Hematopoietic multipotent progenitor cell (in vitro differentiated cells): ENCODE data around the gene PRKCD. TPM values are rescaled to one million over a fixed set of nuclear protein-coding genes. Genes with fewer than 3 reads are reported as not detected.
A peak's percentile ranks its signal among the peaks of the same experiment; 100 is the strongest.
"Not testable (repeated sequence)": the region's sequence is repeated elsewhere in the genome, so short reads cannot be mapped to it uniquely, and the experiment has no call there.

Experiments used
- DNase-seq, 3 donors: peaks; one replicate each; pipeline ENCODE4 v3.0.0-alpha.2; 2011 to 2015; ENCODE audit warnings: low read depth in 2 of 3, low spot score in 2 of 3
- total RNA-seq: library from RNA; depleted of rRNA; stranded (reverse); fragments of >200 nt; gene quantifications from one replicate; pipeline ENCODE4 v1.2.3, GENCODE V29; 2012

Gene PRKCD
- total RNA-seq, 1 donor = 5.7 TPM

- DNase-seq = no peak
Measured at GRCh38 chr3:53139906-53140846, 20.8 kb upstream of the PRKCD start.

- peak in 1 of 3 donors; percentile 32 for DNase-seq
Measured at GRCh38 chr3:53140847-53141845, 19.9 kb upstream of the PRKCD start.

- DNase-seq = peak in 1 of 3 donors; percentile 43
Measured at GRCh38 chr3:53142986-53143385, 18.0 kb upstream of the PRKCD start.

- DNase-seq = no peak
Measured at GRCh38 chr3:53144446-53144845, 16.6 kb upstream of the PRKCD start.

GRCh38 chr3:53144862-53145712 lies 15.9 kb upstream of the PRKCD start:
- DNase-seq = no peak

- DNase-seq = no peak
Measured at GRCh38 chr3:53145713-53146080, 15.3 kb upstream of the PRKCD start.

GRCh38 chr3:53146319-53146891 lies 14.6 kb upstream of the PRKCD start:
- DNase-seq = no peak

GRCh38 chr3:53147151-53147902 lies 13.7 kb upstream of the PRKCD start:
- DNase-seq = no peak

GRCh38 chr3:53147903-53148400 lies 13.1 kb upstream of the PRKCD start:
- DNase-seq = no peak

GRCh38 chr3:53149006-53149690 lies 11.9 kb upstream of the PRKCD start:
- no peak for DNase-seq

GRCh38 chr3:53149699-53150098 lies 11.3 kb upstream of the PRKCD start:
- DNase-seq = no peak

GRCh38 chr3:53150247-53151085 lies 10.5 kb upstream of the PRKCD start:
- no peak for DNase-seq

GRCh38 chr3:53151086-53151438 lies 9.9 kb upstream of the PRKCD start:
- DNase-seq = not testable (repeated sequence)

GRCh38 chr3:53151465-53151864 lies 9.5 kb upstream of the PRKCD start:
- DNase-seq = no peak

- no peak for DNase-seq
Measured at GRCh38 chr3:53151870-53152660, 8.9 kb upstream of the PRKCD start.

GRCh38 chr3:53153264-53153823 lies 7.7 kb upstream of the PRKCD start:
- DNase-seq = no peak

GRCh38 chr3:53153980-53154379 lies 7.0 kb upstream of the PRKCD start:
- no peak for DNase-seq
